GM12872 (cell line): ENCODE results near the gene ASB3.

Experiments used
- CTCF ChIP-seq: IDR thresholded peaks from 3 replicates; pipeline ENCODE4 v1.5.1; 2011; ENCODE audit warnings: low read depth, mild to moderate bottlenecking, low read length, moderate library complexity; ENCODE audit not compliant: insufficient read depth

Gene ASB3

GRCh38 chr2:53751728-53752127 lies 35.0 kb downstream of the ASB3 start:
- no peak for TF ChIP-seq CTCF

DNA sequence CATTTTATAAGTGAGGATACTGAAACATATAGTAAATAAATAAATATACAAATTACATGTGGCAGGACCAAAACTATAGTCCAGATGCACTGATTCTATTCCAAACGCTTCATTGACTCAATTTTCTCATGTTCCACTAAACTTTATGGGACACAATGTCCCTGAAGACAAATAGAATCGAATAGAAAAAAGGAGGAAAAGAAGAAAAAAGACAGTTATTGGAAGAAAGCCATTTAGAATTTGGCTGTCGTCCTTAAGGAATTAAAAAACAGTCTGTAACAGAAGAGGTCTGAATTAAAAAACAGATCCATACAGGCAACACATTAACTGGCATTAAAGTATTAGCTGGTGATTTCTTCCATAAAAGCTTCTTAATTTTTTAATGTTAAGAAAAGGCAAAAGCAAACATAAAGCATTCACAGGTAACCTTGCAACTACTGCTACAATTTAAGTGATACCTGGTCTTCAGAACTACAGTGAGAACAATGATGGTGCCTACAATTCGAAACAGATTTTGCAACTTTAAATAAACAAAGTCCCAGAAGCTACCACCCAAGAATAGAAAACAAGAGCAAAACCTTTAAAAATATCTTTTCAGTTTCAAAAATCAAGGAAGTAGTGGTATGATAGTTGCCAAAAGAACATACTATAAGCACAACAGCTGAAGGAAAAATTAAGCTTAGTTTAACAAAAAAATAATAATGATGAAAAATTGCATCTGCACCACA lies 36.5 kb downstream of the ASB3 start:
- TF ChIP-seq CTCF, result no peak

GRCh38 chr2:53744395-53745065 lies 42.2 kb downstream of the ASB3 start:
- TF ChIP-seq CTCF, result no peak

GRCh38 chr2:53740170-53740569 lies 46.6 kb downstream of the ASB3 start:
- TF ChIP-seq CTCF, result no peak

DNA sequence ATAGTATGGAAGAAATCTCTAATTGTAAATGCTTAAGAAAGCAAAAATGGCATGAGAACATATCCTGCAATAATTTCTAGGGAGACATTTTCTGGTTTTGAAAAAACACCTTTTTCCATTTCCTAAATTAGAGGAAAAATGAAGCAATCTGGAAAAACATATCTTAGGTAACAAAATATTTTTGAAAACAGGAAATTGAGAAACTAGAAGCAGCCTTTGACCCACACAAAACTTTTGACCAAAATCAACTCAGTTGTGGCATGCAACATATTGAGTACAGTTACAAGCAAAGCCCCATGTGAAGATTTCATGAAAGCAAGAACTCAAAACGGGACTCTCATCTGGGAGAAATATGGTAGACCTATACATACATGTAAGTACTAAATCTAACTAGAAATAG lies 47.7 kb downstream of the ASB3 start:
- no peak for TF ChIP-seq CTCF

DNA sequence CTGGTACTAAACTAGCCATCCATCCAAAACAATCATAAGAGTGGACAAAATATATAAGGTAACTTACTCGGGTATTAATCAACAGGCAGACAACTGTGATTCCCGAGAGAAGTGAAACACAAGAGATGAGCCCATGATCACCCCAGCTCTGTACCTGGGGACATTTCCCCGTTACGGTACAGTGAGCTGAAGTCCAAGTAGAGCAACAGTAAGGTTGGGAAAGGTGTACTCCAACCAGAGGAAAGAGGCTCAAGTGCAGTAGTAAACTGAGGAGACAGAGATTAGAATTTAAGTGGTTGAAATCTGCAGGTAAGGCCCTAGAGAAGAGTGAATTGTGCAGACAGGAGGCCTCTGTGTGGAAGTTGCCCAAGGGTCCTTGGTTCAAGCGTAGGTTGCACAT lies 49.7 kb downstream of the ASB3 start:
- no peak for TF ChIP-seq CTCF

DNA sequence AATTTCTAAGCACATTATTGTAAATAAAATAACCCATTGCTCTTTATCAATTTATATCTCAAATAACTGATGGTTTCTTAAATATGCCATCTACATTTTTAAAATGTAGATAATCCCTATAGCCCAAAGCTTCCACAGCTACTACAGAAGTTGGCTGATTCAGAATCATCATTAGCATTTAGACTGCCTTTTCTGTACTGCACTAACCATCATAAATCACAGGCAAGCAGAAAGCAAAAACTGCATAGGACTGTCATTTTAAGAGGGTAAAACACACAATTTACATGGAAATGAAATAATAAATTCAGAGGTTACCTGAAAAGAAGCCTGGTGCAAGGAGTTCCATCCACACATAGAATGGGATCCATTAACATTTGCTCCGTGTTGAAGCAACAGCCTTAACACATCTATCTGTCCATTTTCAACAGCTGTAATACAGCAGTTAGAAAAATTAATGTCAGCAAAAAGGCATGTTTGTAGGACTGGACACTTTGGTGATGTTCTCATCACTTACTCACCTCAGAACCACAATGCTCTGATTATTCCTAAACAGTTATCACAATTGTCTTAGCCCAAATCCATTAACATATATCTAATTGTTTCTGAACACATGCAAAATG lies 57.5 kb downstream of the ASB3 start:
- no peak for TF ChIP-seq CTCF
